B cell (primary cell): ENCODE data around the gene GOLIM4. TPM values are rescaled to one million over a fixed set of nuclear protein-coding genes. Genes with fewer than 3 reads are reported as not detected.

ENCODE experiments used
- ATAC-seq: fragments of 200-7000 bp; cut with Tn5 transposase; one replicate; pipeline ENCODE4 v1.10.0; 2021; ENCODE audit warnings: low read depth, mild to moderate bottlenecking, moderate number of reproducible peaks, moderate library complexity
- CTCF ChIA-PET: fragments of 350-600 bp; sonication (Branson Sonifier 250); formaldehyde crosslinking; loops from one replicate; lab custom pipeline; 2021; ENCODE audit warnings: antibody characterized with exemption, inconsistent platforms; lab: Charles Lee
- POLR2A ChIA-PET: fragments of 350-600 bp; sonication (Branson Sonifier 250); formaldehyde crosslinking; loops from one replicate; lab custom pipeline; 2021; ENCODE audit warnings: antibody characterized with exemption; lab: Charles Lee
- DNase-seq: peaks from one replicate; pipeline ENCODE4 v3.0.0; 2013
- H2AFZ ChIP-seq: 2 replicates; pipeline ENCODE4 v1.6.1; 2012; ENCODE audit warnings: mild to moderate bottlenecking, low read depth, low read length; ENCODE audit not compliant: insufficient read depth, poor library complexity, severe bottlenecking
- H3K27ac ChIP-seq, 2 donors: 1 replicate in 1 of 2; 2 replicates in 1 of 2; pipeline ENCODE4 v1.5.1; 2012 to 2013; ENCODE audit warnings: low read length in 2 of 2, mild to moderate bottlenecking in 2 of 2, moderate library complexity in 1 of 2
- H3K27me3 ChIP-seq, 4 experiments: fragments of 200-600 bp in 1 of 4; sonication (generic) in 1 of 4; replicated peaks in 1 of 4; 1 replicate in 2 of 4; 2 replicates in 2 of 4; pipeline versions ENCODE4 v1.6.1 to v1.7.0; 2013 to 2016; ENCODE audit warnings: low read length in 3 of 4, mild to moderate bottlenecking in 2 of 4, mixed read lengths in 1 of 4, moderate library complexity in 1 of 4; ENCODE audit not compliant: insufficient read depth in 4 of 4, control insufficient read depth in 3 of 4; ENCODE audit errors: control extremely low read depth in 1 of 4
- H3K36me3 ChIP-seq, 2 experiments: replicated peaks in 1 of 2; 1 replicate in 1 of 2; 2 replicates in 1 of 2; pipeline versions ENCODE4 v1.6.1 to v1.7.1; 2013; ENCODE audit warnings: low read length in 1 of 2; ENCODE audit not compliant: insufficient read depth in 2 of 2, control insufficient read depth in 1 of 2; ENCODE audit errors: control extremely low read depth in 1 of 2, extremely low read depth in 1 of 2
- H3K4me1 ChIP-seq, 2 donors: fragments of 200-600 bp in 1 of 2; sonication (generic) in 1 of 2; 1 replicate in 1 of 2; 2 replicates in 1 of 2; pipeline versions ENCODE4 v1.5.1 to v1.6.1; 2013 to 2017; ENCODE audit warnings: low read length in 2 of 2; ENCODE audit not compliant: control insufficient read depth in 2 of 2, insufficient read depth in 2 of 2
- H3K4me2 ChIP-seq: replicated peaks from 2 replicates; pipeline ENCODE3; 2012; ENCODE audit warnings: mild to moderate bottlenecking, low read depth, low read length; ENCODE audit not compliant: poor library complexity, severe bottlenecking
- H3K4me3 ChIP-seq, 5 experiments: fragments of 200-600 bp in 1 of 5; sonication (generic) in 1 of 5; 1 replicate in 3 of 5; 2 replicates in 2 of 5; pipeline versions ENCODE4 v1.5.1 to v1.7.0; 2011 to 2016; ENCODE audit warnings: low read length in 4 of 5, mild to moderate bottlenecking in 4 of 5, low read depth in 2 of 5, control low read depth in 1 of 5, moderate library complexity in 1 of 5; ENCODE audit not compliant: insufficient read depth in 1 of 5; ENCODE audit errors: control extremely low read depth in 1 of 5, extremely low read depth in 1 of 5
- H3K79me2 ChIP-seq: fragments of 200-600 bp; sonication (generic); one replicate; pipeline ENCODE4 v1.6.0; 2016; ENCODE audit warnings: low read length; ENCODE audit not compliant: control insufficient read depth, insufficient read depth
- H3K9ac ChIP-seq: fragments of 200-600 bp; sonication (generic); 2 replicates; pipeline ENCODE4 v1.6.1; 2017; ENCODE audit warnings: mild to moderate bottlenecking, low read length, moderate library complexity
- H3K9me3 ChIP-seq, 3 donors: one replicate each; pipeline versions ENCODE4 v1.6.1 to v1.7.1; 2013; ENCODE audit warnings: low read length in 2 of 3; ENCODE audit not compliant: control insufficient read depth in 2 of 3, insufficient read depth in 1 of 3; ENCODE audit errors: control extremely low read depth in 1 of 3
- H4K20me1 ChIP-seq: 2 replicates; pipeline ENCODE4 v1.6.0; 2012; ENCODE audit warnings: mild to moderate bottlenecking, low read length; ENCODE audit not compliant: insufficient read depth, control insufficient read depth, poor library complexity, severe bottlenecking
- H3K27ac Mint-ChIP-seq: one replicate; pipeline ENCODE4 v1.8.0; 2021; ENCODE audit warnings: mixed read lengths
- H3K27me3 Mint-ChIP-seq: one replicate; pipeline ENCODE4 v1.8.0; 2021; ENCODE audit warnings: mixed read lengths
- H3K4me1 Mint-ChIP-seq: one replicate; pipeline ENCODE4 v1.8.0; 2021; ENCODE audit warnings: mixed read lengths
- H3K4me3 Mint-ChIP-seq: one replicate; pipeline ENCODE4 v1.8.0; 2021; ENCODE audit warnings: mixed read lengths
- H3K9me3 Mint-ChIP-seq: one replicate; pipeline ENCODE4 v1.8.0; 2022; ENCODE audit warnings: mixed read lengths; ENCODE audit not compliant: insufficient read depth
- EZH2 ChIP-seq: IDR thresholded peaks from 2 replicates; pipeline ENCODE4 v1.6.1; 2012; ENCODE audit warnings: borderline replicate concordance, low read depth, mild to moderate bottlenecking, moderate library complexity, low read length; ENCODE audit not compliant: insufficient read depth, poor library complexity, severe bottlenecking
- WGBS: methylation state at CpG from one replicate; pipeline ENCODE4 v1.1.5; 2013; ENCODE audit warnings: missing lambda C conversion rate; ENCODE audit not compliant: insufficient coverage; 5-methylcytosine and 5-hydroxymethylcytosine counted together
- intact Hi-C: fragments of 100-400 bp; cut with micrococcal nuclease; formaldehyde crosslinking; loops from one replicate; pipeline ENCODE4 v1.10.0; 2022
- polyA plus RNA-seq: library from polyadenylated mRNA; depleted of rRNA; stranded (reverse); fragments of >200 nt; gene quantifications from 2 replicates; pipeline ENCODE4 v1.2.3, GENCODE V29; 2012
- total RNA-seq, 2 donors: library from RNA; stranded (reverse); fragments of 120-200 nt in 1 of 2; gene quantifications; 1 replicate in 1 of 2; 2 replicates in 1 of 2; pipeline versions ENCODE4 v1.2.3 to v1.2.4, GENCODE V29; 2013 to 2022
- TF ChIP-seq, protein P1 (sequence below): fragments of 200-600 bp; IDR thresholded peaks from one replicate; pipeline ENCODE4 v1.8.0; 2022; ENCODE audit warnings: antibody characterized with exemption, mild to moderate bottlenecking

Gene GOLIM4
- total and polyA plus RNA-seq, 2 donors (not counting 1 experiment from before 2014, with no cell fraction given): 2.5 to 9.3 TPM

GRCh38 chr3:167972502-167972901, 123.2 kb downstream of the GOLIM4 start:
- H3K4me2 ChIP-seq: no peak overlapping the region
- ATAC-seq (no peak), DNase-seq (no peak)
- no CpG with 5 or more reads among the region's 3 CpGs for WGBS
- ChIA-PET POLR2A (no interaction called here), CTCF (no interaction called here)
- H3K4me3 ChIP-seq: no peak overlapping the region
- H3K79me2 ChIP-seq: no peaks in the 10 kb centered on the region
- no peak overlapping the region for H3K27ac ChIP-seq
- no peaks in the 10 kb centered on the region for H3K9me3 Mint-ChIP-seq
- peaks cover 0 to under 1% (median 0%) of the 10 kb centered on the region in 4 experiments for H3K27me3 ChIP-seq
- H3K9me3 ChIP-seq: no peaks in the 10 kb centered on the region
- H3K36me3 ChIP-seq: no peaks in the 10 kb centered on the region
- H3K27me3 Mint-ChIP-seq: no peaks in the 10 kb centered on the region
- H3K4me1 ChIP-seq: no peaks in the 10 kb centered on the region
- H4K20me1 ChIP-seq: no peaks in the 10 kb centered on the region
- no peak overlapping the region for H2AFZ ChIP-seq
- TF ChIP-seq, protein P1, sequence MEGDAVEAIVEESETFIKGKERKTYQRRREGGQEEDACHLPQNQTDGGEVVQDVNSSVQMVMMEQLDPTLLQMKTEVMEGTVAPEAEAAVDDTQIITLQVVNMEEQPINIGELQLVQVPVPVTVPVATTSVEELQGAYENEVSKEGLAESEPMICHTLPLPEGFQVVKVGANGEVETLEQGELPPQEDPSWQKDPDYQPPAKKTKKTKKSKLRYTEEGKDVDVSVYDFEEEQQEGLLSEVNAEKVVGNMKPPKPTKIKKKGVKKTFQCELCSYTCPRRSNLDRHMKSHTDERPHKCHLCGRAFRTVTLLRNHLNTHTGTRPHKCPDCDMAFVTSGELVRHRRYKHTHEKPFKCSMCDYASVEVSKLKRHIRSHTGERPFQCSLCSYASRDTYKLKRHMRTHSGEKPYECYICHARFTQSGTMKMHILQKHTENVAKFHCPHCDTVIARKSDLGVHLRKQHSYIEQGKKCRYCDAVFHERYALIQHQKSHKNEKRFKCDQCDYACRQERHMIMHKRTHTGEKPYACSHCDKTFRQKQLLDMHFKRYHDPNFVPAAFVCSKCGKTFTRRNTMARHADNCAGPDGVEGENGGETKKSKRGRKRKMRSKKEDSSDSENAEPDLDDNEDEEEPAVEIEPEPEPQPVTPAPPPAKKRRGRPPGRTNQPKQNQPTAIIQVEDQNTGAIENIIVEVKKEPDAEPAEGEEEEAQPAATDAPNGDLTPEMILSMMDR: no peak
- no peak for TF ChIP-seq EZH2
- no peak overlapping the region for H3K27ac Mint-ChIP-seq
- H3K4me1 Mint-ChIP-seq: no peaks in the 10 kb centered on the region
- H3K9ac ChIP-seq: no peak overlapping the region
- intact Hi-C loops: no loop called here
- no peak overlapping the region for H3K4me3 Mint-ChIP-seq

DNA sequence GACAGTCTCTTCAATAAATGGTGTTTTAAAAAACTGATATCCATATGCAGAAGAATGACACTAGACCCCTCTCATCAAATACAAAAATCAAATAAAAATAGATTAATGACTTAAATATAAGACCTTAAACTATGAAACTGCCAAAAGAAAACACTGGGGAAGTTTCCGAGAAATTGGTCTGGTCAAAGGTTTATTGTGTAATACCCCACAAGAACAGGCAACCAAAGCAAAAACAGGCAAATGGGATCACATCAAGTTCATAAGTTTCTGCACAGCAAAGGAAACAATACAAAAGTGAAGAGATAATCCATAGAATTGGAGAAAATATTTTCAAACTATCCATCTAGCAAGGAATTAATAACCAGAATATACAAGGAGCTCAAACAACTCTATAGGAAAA, 126.2 kb downstream of the GOLIM4 start:
- WGBS: no CpG with 5 or more reads among the region's 1 CpG
- H2AFZ ChIP-seq: no peak overlapping the region
- DNase-seq (no peak), ATAC-seq (no peak)
- H3K4me3 Mint-ChIP-seq: no peak overlapping the region
- no peaks in the 10 kb centered on the region for H3K9me3 Mint-ChIP-seq
- no peaks in the 10 kb centered on the region for H3K4me1 ChIP-seq
- intact Hi-C loops: no loop called here
- no peaks in the 10 kb centered on the region for H4K20me1 ChIP-seq
- H3K79me2 ChIP-seq: no peaks in the 10 kb centered on the region
- TF ChIP-seq, protein P1: no peak
- no peak for TF ChIP-seq EZH2
- H3K4me2 ChIP-seq: no peak overlapping the region
- H3K27ac Mint-ChIP-seq: no peak overlapping the region
- no peak overlapping the region for H3K27ac ChIP-seq
- H3K9ac ChIP-seq: no peak overlapping the region
- no peaks in the 10 kb centered on the region for H3K4me1 Mint-ChIP-seq
- H3K4me3 ChIP-seq: no peak overlapping the region
- H3K27me3 ChIP-seq: peaks cover 0 to 3% (median 0%) of the 10 kb centered on the region in 4 experiments
- ChIA-PET POLR2A (no interaction called here), CTCF (no interaction called here)
- H3K36me3 ChIP-seq: no peaks in the 10 kb centered on the region
- no peaks in the 10 kb centered on the region for H3K27me3 Mint-ChIP-seq
- H3K9me3 ChIP-seq: no peaks in the 10 kb centered on the region
